HG02884 (cell line): ENCODE measurements around the gene NENF.
"Not testable (repeated sequence)": the region's sequence is repeated elsewhere in the genome, so short reads cannot be mapped to it uniquely, and the experiment has no call there.

ENCODE experiments used
- ATAC-seq: cut with Tn5 transposase; IDR thresholded peaks from one replicate; pipeline ENCODE4 v1.9.1; 2021; ENCODE audit warnings: mild to moderate bottlenecking, moderate library complexity; ENCODE audit not compliant: unreplicated experiment

NENF gene

DNA sequence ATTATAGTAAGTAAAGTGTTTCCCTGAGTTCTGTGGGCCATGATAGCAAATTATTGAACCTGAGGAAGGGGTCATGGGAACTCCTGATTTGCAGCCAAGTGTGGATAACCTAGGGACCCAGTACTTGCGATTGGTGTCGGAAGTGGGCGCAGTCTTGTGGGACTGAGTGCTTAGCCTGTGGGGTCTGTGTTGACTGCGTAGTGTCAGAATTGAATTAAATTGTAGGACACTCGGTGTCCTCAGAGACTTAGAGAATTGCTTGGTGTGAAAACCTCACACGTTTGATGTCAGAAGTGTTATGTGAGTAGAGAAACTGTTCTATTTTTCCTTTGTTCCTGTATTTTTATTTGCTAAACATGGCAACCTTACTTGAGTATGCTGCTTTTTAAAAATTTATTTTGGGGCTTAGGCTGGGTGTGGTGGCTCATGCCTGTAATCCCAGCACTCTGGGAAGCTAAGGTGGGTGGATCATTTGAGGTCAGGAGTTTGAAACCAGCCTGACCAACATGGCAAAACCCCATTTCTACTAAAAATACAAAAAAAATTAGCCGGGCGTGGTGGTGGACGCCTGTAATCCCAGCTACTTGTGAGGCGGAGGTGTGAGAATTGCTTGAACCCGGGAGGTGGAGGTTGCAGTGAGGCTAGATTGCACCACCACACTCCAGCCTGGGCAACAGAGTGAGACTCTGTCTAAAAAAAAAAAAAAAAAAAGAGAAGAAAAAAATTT is 48.2 kb downstream of the NENF start:
- not testable (repeated sequence) for ATAC-seq

DNA sequence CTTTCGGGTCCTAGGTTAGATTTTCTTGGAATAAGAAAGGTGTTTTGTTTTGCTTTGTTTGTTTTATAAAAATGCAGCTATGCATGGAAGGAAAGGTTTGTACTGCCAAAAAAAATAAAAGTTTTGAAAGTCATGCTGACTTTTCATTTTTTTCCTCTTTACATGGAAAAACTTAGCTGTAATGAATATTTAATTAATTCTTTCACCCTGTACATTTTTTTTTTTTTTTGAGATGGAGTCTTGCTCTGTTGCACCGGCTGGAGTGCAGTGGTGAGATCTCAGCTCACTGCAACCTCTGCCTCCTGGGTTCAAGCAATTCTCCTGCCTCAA is 48.7 kb downstream of the NENF start:
- ATAC-seq, result no peak

DNA sequence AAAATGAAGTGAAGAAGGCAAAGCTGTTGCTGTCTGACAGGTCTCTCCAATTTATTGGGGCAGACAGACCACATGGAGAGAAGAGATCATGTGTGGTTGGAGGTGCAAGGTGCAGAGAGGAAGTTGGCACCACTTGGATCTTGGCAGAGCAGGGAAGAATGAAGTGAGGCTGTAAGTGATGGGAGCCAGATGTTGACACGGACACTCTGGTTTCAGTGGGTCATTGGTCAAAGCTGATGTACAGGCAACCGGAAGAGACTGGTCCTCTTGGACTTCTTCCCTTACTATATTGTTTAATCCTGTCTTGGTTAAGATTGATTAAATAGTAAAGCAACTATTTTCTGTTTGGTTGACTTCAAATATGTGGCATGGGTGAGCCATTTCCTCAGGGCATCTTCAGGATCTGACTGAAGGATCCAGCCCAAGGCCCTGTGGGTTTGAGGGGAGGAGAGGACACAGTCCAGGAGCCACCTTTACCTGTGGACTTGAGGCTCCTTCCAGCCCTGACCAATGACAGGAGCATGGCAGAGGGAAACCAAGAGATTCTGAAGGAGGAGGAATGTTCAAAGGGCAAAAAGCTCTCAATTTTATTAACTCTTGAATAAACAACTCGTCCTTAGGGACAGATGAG is 49.4 kb downstream of the NENF start:
- no peak for ATAC-seq

DNA sequence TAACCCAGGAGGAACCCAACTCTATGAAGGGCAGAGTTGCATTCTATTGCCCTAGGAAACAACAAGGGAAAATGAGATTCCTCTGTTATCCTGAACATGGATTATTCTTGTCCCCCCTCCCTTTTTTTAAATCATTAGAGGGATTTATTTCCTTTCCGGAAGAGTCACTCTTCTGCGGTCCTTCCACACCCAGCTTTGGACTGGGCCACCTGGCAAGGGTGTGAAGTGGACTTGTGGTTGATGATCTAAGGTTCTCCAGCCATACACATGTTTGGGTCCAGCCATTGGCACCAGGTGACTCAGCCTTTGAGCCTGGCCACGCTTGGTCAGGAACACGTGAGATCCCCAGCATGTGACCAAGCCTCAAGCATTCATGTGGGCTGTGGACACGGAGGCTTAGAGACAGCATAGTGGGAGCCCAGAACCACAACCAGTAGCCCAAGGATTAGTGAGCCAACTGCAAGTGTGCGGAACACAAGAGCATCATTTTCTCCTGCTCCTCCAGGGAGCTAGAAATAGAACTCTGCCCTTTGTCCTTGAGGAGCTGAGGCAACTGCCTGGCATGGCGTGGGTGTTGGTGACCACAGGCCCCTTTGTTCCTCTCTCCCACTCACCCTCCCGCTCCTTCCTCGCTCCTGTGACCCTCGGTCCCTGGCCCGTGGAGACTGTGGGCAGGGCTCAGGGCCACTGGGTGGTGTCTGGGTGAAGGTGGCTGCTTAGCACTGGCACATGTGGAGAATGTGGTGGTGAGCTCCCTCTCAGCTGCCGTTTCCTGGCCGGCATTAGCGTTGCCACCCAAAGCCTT is 50.1 kb downstream of the NENF start:
- ATAC-seq, result no peak

DNA sequence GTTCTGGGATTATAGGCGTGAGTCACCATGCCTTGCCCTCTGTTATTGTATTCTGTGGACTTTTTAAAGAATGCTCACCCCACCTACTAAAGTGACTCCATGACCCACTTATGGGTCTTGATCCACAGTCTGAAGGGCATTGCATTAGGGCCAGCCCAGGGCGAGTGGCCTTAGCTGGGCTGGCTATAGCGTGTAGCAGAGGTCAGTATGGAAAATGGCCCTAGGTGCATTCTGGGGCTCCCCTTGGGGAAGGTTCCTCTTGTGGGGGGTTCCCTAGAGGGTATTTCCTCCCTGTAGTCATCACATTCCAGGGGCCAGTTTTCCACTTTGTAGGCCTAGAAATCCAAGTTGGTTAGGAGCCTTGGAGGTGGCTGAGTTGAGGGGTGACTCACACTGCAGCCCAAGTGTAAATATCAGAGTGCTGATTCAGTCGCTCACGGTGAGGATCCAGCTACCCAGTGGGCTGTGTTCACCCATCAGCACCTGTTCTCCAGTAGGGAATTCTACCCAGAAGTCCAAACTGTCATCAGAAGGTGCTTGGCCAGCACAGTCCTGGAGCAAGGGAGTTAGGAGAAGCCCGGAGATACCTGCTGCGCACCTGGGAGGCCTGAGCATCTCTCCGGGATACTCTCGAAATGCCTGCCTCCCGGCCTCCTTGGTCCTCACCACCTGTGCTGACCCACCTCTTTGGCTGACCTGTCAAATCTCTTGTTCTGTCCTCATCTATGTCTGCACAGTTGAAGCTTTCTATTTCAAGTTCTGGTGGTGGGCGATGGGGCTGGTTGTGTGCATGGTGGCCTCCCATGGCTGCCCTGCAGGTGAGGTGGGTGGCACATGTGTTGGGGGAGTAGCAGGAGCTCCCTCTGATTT is 52.2 kb downstream of the NENF start:
- ATAC-seq, result no peak

DNA sequence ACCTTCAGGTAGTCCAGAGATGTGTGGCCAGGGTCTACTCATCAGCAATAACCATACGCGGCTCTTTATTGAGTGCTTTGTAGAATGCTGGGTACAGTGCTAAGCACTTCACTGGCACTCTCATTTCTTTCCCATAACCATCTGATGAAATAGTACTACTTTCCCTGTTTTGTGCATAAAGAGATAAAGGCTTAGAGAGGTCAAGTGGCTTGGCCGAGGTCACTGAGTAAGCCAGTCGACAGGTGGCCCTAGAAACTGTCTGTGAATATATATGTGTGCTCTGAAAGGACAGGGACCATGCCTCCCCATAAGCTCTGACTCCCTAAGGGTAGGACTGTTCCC is 52.8 kb downstream of the NENF start:
- ATAC-seq, result no peak

DNA sequence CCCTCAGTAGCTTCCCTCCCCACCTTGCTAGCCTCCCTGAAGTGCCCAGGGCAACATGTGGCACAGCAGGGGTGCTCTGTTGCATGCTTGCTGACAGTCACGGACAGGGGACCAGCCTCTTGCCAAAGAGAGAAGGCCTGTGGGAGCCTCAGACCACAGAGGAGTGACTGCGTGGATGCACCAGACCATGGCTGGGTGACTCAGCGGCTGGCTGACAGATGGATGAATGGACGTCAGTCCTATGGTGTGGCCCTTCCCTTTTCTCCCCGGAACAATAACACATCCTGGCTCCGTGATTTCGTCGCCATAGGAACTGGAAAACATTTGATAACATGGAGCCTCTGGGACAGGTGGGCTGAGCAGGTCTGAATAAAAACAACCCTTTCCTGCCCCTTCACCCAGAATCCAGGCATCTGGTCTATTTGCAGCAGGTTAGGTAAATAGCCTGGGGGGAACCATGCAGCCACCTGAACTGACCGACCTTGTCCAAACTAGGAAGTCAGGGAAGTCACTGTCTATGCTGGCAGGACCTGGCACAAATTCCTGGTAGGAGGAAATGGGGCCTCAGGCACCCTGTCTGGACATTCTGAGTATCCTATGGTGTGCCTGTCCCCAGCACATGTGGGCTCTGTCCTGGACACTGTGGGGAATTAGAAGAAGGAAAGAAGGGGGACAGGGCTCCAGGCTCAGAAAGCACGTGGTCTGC is 53.3 kb downstream of the NENF start:
- ATAC-seq, result no peak

DNA sequence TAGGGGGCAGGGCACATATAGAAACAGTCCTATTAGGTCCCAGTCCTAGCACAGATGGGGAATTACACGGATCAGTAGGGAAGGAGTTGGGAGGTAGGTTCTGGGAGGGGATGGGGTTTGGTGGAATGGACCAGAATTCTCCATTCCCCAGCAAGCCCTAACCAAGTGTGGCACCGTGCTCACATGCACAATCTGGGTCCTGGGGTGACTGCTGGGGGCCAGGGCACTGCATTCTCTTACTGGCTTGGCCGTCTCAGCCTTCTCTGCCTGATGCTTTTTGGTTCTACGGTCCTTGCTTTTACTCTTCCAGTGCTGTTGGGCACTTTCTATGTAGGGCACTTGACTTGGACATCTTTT is 53.9 kb downstream of the NENF start:
- ATAC-seq, result no peak

DNA sequence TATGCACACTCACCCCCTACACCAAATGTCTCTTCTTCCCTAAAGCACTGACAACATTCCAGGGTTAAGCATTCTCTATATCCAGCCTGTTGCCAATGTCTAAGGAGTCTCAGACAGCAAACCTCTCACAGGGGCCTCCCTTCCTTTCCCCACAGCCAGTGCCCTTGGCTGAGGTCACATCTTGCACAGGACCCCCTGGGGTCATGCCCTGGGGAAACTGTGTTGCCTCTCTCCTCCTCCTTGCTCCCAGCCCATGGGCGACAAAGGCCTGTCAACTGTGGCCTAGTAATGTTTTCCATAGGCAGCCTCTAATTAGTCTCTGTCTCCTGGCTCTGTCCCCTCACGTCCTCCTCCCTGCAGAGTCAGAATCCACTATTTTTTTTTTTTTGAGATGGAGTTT is 54.6 kb downstream of the NENF start:
- no peak for ATAC-seq

DNA sequence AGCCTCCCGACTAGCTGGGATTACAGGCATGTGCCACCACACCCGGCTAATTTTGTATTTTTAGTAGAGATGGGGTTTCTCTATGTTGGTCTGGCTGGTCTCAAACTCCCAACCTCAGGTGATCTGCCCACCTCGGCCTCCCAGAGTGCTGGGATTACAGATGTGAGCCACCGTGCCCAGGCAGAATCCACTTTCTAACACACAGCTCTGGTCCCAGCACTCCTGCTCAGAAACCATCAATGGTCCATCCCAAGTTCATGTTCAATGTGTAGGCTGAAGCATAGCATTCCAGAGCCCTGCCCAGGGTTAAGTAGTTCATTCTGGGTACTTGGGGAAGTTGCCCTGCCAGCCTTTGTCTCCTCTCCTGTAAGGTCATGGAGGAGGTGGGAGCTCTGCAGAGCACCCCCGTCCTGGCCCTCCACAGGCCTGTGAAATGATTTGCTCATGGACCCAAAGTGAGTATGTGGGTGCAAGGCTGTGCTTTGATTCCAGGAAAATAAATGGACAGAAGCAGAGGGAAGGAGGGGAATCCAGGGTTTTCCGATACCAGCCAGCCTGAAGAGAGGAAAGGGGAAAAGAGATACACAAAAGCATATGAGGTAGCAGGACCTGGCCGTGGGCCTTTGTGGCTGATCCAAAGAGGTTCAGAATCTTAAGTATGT is 55.2 kb downstream of the NENF start:
- ATAC-seq, result no peak

DNA sequence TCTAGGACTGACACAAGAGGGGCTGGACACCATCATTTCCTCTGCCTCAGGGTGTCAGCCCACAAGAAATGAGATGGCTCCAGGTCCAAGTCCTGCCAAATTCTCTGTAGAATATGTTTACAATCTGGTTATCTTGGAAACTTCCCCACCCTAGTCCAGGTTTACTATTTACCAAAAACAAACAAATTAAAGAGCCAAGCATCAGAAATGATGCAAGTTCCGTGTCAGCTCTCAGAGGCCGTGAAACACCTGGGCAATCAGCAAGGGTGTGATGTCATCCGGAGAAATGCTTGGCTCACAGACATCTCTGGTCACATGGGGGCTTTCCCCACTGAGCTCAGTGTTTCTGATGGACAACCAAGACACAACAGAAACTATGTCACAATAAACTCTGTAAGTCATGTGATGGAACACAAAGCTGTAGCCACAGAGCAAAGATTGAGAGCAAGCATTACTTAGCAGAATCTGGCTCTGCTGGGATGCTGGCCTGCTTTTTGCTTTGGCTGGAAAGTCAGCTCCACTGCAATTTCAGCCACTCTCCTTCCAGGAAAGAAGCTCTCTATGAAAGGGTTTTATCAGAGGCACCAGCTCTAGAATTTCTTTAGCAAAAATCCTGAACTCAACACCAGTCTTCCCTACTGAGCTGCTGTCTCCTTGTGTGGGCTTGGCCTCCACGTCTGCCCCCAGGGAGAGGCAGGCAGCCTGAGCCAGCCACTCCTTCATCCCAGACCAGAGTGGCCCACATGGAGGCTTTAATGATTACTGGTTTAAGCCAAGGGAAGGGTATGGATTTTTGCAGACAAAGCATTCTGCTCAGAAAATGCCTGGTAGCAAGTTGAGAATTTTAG is 55.9 kb downstream of the NENF start:
- peak; percentile 66 for ATAC-seq

DNA sequence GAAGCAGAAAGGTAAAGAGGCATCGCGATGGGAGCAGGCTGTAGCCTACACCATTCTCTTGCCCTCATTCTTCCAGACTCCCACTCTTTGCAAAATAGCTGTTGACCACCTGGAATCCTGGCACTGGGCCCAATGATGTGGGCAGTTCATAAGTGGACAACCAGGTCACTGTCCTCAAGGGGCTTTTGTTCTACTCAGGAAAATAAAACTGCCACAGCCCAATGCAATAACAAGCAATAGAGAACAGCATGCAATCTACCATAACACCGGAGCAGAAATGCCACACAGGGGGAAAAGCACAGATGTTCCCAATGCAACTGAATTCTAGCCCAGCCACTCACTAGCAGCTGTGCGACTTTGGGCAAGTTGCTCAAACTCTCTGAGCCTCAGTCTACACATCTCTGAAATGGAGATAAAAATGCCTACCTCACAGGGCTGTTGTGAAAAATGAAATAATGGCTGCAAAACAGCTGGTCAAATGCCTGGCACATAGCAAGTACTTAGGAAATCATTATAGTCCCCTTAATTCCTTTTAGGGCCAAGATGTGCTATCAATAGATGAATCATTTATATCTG is 56.7 kb downstream of the NENF start:
- no peak for ATAC-seq

DNA sequence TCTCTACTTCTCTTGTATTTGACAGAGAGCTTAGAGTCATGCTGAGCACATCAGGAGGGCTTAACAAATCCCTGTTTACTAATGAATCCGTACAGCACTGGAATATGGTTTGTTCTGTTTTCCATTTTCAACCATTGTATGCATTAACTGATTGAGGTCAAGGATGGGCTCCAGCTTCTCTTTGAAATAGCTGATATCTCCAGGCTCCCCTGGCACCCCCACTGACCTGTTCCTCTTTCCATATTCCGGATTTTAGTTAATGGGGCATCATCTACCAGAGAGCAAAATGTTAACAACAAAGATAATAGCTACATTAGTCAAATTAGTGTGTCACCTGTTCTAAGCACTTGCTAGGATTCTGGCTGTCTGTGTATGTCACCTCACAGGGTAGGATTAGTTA is 57.6 kb downstream of the NENF start:
- no peak for ATAC-seq

DNA sequence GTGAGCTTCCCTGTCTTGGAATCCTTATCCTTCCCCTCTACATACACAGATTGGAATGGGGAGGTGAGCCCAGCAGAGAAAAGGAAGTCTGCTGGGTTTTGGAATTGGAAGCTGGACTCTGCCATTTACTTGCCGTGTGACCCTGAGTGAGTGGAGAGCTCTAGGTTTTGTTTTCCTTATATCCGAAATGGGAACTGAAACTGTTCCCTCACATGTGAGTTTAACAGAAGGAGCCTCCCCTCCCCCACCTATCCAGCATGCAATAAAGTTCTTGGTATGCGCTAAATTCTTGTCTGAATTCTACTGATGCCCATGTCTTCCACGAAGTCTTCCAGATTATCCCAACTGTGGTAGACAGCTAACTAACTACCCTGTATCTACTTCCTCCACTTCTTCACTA is 58.7 kb downstream of the NENF start:
- ATAC-seq, result no peak
